ENCODE data around the gene SYNGR1.

DNA sequence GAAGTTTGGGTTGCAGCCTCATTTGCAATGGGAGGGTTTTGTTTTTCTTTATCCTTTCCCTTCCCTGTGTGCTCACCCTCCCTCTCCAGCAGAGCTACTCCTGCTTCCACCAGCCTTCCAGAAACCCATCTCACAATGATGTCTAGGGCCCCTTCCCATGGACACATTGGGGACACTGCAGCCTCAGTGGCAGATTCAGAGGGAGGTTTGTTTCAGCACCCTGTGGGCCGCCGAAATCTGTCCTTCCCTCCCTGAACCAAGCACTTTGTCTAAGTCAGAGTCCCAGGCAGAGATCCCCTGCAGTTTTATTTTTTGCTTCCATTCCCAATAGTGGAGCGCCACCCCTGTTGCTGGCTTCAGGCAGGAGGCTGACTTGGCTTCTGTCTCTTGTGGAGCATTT lies 8.6 kb upstream of the SYNGR1 start:
- TF ChIP-seq, protein P1, sequence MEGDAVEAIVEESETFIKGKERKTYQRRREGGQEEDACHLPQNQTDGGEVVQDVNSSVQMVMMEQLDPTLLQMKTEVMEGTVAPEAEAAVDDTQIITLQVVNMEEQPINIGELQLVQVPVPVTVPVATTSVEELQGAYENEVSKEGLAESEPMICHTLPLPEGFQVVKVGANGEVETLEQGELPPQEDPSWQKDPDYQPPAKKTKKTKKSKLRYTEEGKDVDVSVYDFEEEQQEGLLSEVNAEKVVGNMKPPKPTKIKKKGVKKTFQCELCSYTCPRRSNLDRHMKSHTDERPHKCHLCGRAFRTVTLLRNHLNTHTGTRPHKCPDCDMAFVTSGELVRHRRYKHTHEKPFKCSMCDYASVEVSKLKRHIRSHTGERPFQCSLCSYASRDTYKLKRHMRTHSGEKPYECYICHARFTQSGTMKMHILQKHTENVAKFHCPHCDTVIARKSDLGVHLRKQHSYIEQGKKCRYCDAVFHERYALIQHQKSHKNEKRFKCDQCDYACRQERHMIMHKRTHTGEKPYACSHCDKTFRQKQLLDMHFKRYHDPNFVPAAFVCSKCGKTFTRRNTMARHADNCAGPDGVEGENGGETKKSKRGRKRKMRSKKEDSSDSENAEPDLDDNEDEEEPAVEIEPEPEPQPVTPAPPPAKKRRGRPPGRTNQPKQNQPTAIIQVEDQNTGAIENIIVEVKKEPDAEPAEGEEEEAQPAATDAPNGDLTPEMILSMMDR (conservative IDR thresholded peaks at IDR 0.05; ENCODE audit: low read depth, low read length), result no peak
- no peak for TF ChIP-seq EZH2 (IDR thresholded peaks at IDR 0.05; ENCODE audit: low read length, unreplicated experiment)

Measured in PC-3 (cell line).